ENCODE data around the gene GFRAL.

The GFRAL gene

GRCh38 chr6:55437141-55437540 lies 109.9 kb downstream of the GFRAL start:
- DNase-seq = no peak

- DNase-seq = no peak
These were observed 110.9 kb downstream of the GFRAL start for GRCh38 chr6:55438203-55438602.

- no peak for DNase-seq
These were observed 116.2 kb downstream of the GFRAL start for GRCh38 chr6:55443238-55444134.

GRCh38 chr6:55445648-55446204 lies 118.5 kb downstream of the GFRAL start:
- no peak for DNase-seq

GRCh38 chr6:55447891-55448290 lies 120.6 kb downstream of the GFRAL start:
- no peak for DNase-seq

GRCh38 chr6:55448451-55448850 lies 121.2 kb downstream of the GFRAL start:
- no peak for DNase-seq

- no peak for DNase-seq
These were observed 122.0 kb downstream of the GFRAL start for GRCh38 chr6:55449225-55449624.

- no peak for DNase-seq
These were observed 122.7 kb downstream of the GFRAL start for GRCh38 chr6:55450005-55450404.

All from stimulated activated CD4-positive, alpha-beta T cell treated with anti-CD3 and anti-CD28 coated beads, Interleukin-1b, Interleukin-23, amount 100 ng/mL, for 48 hours (primary cell).